Activated T-cell treated with anti-CD3 and anti-CD28 coated beads for 48 hours (primary cell): ENCODE results near the gene TREH.
"Not testable (repeated sequence)": the region's sequence is repeated elsewhere in the genome, so short reads cannot be mapped to it uniquely, and the experiment has no call there.

Experiments used
- DNase-seq: peaks from one replicate; pipeline ENCODE4 v3.0.0-alpha.2; 2020; ENCODE audit warnings: low read depth

TREH gene

GRCh38 chr11:118628861-118629549, 50.4 kb downstream of the TREH start:
- DNase-seq: no peak

DNA sequence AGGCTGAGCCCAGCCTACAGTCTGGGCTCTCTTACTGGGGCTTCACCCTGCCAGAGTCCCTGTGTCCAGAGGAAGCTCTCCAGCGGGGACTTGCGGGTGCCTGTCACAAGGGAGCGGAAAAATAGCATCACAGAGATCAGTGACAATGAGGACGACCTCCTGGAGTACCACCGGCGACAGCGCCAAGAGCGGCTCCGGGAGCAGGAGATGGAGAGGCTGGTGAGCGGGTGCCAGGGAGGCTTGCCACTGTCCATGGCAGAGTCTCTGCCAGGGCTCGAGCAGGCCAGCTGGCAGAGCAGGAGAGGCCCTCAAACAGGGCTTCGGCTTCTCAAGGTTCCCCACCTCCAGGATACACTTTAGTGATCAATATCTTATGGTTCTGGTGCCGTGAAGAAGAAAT, 51.0 kb downstream of the TREH start:
- DNase-seq: no peak

- DNase-seq: no peak
Observed at GRCh38 chr11:118628031-118628430, 51.4 kb downstream of the TREH start.

GRCh38 chr11:118627566-118627965, 51.9 kb downstream of the TREH start:
- DNase-seq: no peak

- no peak for DNase-seq
Observed at GRCh38 chr11:118625976-118626375, 53.5 kb downstream of the TREH start.

DNA sequence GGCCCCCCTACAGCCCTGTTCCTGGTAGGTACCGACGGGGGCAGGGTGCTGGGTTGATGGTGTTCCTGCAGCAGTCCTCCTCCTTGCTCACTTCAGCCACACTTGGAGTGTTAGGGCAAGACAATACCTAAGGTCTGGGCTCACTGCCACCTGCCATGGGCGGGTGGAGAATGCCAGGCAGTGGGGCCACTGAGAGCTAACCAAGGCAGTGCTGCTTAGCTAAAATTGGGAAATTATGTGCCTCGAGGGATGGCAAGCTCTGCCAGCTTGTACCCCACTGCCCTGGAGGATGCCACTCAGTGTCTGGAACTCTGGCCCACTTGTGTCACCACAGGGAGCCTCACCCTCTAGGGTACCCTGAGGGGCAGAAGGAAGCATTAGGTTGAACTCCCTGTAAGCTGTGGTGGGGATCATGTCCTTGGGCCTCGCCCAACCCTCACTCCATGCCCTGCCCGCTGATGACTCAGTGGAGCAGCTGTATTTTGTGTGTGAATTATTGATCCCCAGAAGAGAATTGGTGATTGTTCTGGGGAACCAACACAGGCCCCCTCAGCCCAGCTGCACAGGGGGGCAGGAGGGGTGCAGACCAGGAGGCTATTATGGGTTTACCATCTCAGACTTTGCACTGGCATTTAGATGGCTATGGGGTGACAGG, 54.3 kb downstream of the TREH start:
- no peak for DNase-seq

DNA sequence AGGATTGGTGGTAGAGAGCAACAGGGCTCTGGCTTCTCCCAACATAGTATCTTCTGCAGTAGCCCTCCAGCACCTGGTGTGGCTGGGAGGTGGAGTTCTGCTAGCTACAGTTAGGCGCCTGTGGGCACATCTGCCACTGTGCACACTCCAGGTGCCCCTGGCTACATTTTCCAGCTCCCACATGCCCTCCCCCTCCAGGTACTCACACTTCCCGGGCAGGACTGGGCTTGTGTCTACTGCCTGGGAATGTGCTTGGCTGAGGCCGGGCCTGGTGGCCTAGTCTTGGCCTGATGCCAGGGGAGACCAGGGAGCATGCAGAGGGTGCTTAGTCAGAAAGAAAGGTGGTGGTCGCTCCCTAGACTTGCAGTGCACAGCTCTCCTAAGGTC, 56.2 kb downstream of the TREH start:
- DNase-seq: no peak

DNA sequence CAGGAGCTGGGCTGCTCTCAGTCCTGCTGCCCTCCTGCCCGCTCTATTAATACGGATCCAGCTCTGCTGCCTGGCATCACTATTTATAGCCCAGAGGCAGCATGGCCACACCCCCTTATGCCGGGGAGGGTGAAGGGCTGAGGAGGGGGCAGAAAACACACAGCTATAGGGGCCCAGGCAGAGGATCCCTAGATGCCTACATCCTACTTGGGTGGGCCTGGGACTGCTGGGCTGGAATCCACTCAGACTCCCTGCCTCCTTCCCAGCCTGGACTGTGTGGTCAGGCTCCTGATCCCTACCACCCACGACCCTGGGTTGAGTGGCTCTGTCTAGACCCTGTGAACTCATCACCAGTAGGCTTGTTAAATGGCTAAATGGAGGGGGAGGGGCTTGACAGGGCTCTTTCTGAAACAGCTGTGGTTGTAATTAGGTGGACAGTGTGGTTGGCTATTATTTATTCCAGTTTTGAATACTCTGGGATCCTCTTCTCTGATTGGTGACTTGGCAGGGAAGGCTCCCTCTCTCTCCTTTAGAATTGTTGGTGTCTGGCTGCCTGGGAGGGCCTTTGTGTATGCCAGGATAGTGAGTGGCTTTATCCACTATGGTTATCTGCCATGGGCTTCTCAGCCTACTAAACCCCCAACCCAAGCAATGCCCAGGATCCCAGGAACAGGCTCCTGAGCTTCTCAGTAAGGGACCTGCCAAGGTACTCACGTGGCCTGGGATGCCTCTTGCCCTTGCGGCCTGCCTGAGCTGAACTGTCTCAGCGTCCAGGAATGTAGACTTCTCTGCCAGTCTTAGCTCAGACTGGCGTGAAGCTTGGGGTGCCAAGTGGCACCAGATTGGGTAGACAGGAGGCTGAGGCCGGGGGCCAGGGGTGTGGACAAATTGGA, 56.8 kb downstream of the TREH start:
- no peak for DNase-seq

GRCh38 chr11:118621784-118622375, 57.6 kb downstream of the TREH start:
- DNase-seq: no peak

GRCh38 chr11:118621071-118621783, 58.2 kb downstream of the TREH start:
- DNase-seq: peak; percentile 40

- DNase-seq: no peak
Observed at GRCh38 chr11:118620529-118621070, 58.9 kb downstream of the TREH start.

DNA sequence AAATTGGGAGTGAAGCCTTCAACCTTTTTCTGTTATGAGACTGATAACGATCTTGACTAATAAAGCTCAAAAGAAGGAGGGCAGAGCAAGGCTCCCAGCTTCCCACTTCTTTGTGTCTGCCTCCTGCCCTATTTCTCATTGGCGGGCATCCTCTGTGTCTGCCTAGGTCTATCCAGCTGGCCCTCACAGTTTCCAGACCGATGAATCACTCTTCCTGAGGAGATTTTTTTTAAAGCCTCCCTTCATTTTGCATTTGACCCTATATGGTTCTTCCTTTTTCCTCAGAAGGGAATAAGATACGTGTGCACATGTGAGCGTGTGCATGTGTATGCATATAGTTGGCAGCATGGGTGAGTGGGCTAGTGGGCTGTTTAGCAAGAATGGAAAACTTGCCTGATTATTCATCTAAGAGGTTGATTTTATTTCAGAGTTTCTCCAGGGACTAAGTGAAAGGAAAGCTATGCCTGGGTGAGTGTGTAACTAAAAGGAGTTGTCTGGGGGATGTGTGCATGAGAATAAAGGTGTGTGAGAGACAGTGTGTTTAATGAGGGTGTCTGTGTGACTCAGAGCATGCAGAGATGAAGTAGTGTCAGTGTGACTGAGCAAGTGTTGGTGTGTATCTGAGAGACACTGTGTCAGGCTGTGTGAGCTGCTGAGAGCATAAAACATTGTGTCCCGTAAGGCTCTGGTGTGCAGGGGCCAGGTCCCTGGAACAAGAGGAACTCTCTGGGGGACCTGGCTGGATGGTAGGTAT, 59.8 kb downstream of the TREH start:
- DNase-seq: no peak

DNA sequence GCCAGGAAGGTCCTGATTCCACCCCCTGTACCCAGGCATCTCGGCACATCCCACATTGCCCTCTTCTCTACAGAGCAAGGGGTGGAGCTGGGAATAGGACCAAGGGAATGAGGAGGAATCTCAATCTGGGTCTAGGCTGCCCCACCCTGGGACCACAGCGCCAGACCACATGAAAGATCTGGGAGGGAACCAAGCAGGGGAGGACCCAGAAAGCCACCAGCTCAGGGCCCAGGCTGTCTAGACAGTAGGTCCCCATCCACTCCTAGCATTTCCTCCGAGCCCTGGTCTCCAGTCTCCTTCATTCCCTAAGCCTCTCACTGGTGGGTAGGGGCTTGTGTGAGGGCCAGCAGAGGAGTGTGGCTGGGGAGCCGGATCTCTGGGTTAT, 60.5 kb downstream of the TREH start:
- DNase-seq: no peak

- no peak for DNase-seq
Observed at GRCh38 chr11:118618115-118618990, 61.1 kb downstream of the TREH start.

DNA sequence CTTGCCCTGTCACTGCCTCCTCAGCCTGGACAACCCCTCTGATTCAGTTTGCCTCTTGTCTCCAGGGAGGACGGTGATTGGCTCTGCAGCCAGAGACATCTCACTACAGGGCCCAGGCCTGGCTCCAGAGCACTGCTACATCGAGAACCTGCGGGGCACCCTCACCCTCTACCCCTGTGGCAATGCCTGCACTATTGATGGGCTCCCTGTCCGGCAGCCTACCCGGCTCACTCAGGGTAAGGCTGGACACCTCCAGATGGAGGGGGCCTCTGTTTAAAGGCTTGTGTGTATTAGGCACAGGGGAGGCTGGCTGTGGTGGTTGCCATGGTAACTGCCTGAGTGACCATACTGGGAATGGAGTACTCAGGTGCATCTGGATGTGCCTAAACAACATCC, 63.5 kb downstream of the TREH start:
- no peak for DNase-seq

- no peak for DNase-seq
Observed at GRCh38 chr11:118615282-118615975, 64.0 kb downstream of the TREH start.

- no peak for DNase-seq
Observed at GRCh38 chr11:118614511-118614910, 64.9 kb downstream of the TREH start.

GRCh38 chr11:118612378-118612777, 67.1 kb downstream of the TREH start:
- no peak for DNase-seq

- not testable (repeated sequence) for DNase-seq
Observed at GRCh38 chr11:118611433-118611795, 68.0 kb downstream of the TREH start.
